Fibroblast of the aortic adventitia (primary cell): ENCODE data around the gene SLC7A1. TPM values are rescaled to one million over a fixed set of nuclear protein-coding genes. Genes with fewer than 3 reads are reported as not detected.

Source experiments
- DNase-seq: peaks from one replicate; pipeline ENCODE4 v3.0.0-alpha.2; 2010; ENCODE audit warnings: low read depth
- H3K4me3 ChIP-seq: 2 replicates; pipeline ENCODE4 v1.5.1; 2011; ENCODE audit warnings: low read depth, mild to moderate bottlenecking, control low read depth, low read length, moderate library complexity
- CTCF ChIP-seq: IDR thresholded peaks from 2 replicates; pipeline ENCODE4 v1.5.1; 2011; ENCODE audit warnings: mild to moderate bottlenecking, low read length, control low read depth, inconsistent platforms; ENCODE audit not compliant: insufficient read depth
- total RNA-seq: library from RNA; depleted of rRNA; stranded (reverse); fragments of >200 nt; gene quantifications from 2 replicates; pipeline ENCODE4 v1.2.3, GENCODE V29; 2012; ENCODE audit warnings: low replicate concordance

The SLC7A1 gene
- total RNA-seq, 1 donor: 33.1 TPM

GRCh38 chr13:29489650-29490560, 105.6 kb downstream of the SLC7A1 start:
- no peak overlapping the region for H3K4me3 ChIP-seq
- TF ChIP-seq CTCF: no peak
- DNase-seq: no peak

GRCh38 chr13:29487466-29488454, 107.7 kb downstream of the SLC7A1 start:
- no peak overlapping the region for H3K4me3 ChIP-seq
- TF ChIP-seq CTCF: no peak
- no peak for DNase-seq

GRCh38 chr13:29486551-29486950, 108.9 kb downstream of the SLC7A1 start:
- TF ChIP-seq CTCF: no peak
- no peak for DNase-seq
- H3K4me3 ChIP-seq: no peak overlapping the region

- no peak for TF ChIP-seq CTCF
- no peak for DNase-seq
- H3K4me3 ChIP-seq: no peak overlapping the region
Observed at GRCh38 chr13:29484796-29485195, 110.7 kb downstream of the SLC7A1 start.

- DNase-seq: no peak
- TF ChIP-seq CTCF: no peak
- H3K4me3 ChIP-seq: no peak overlapping the region
Observed at GRCh38 chr13:29484236-29484635, 111.3 kb downstream of the SLC7A1 start.

GRCh38 chr13:29483623-29484022, 111.9 kb downstream of the SLC7A1 start:
- DNase-seq: no peak
- no peak for TF ChIP-seq CTCF
- no peak overlapping the region for H3K4me3 ChIP-seq
